ACC112 (cell line): ENCODE data around the gene SKI.

Experiments
- H2AFZ ChIP-seq: fragments of 200-600 bp; sonication (generic); one replicate; pipeline ENCODE4 v1.6.0; 2017; ENCODE audit warnings: antibody characterized with exemption, low read length; ENCODE audit not compliant: unreplicated experiment
- H3K27ac ChIP-seq: fragments of 200-600 bp; sonication (generic); 2 replicates; pipeline ENCODE4 v1.5.1; 2014; ENCODE audit warnings: low read depth, mild to moderate bottlenecking, antibody characterized with exemption, low read length, moderate library complexity
- H3K27me3 ChIP-seq: fragments of 200-600 bp; sonication (generic); 2 replicates; pipeline ENCODE4 v1.6.1; 2014; ENCODE audit warnings: mild to moderate bottlenecking, antibody characterized with exemption, low read length, moderate library complexity, mixed read lengths; ENCODE audit not compliant: insufficient read depth
- H3K36me3 ChIP-seq: fragments of 200-600 bp; sonication (generic); 2 replicates; pipeline ENCODE4 v1.6.1; 2016; ENCODE audit warnings: mild to moderate bottlenecking, antibody characterized with exemption, low read length, moderate library complexity, mixed read lengths; ENCODE audit not compliant: insufficient read depth
- H3K4me1 ChIP-seq: fragments of 200-600 bp; sonication (generic); one replicate; pipeline ENCODE4 v1.6.1; 2016; ENCODE audit warnings: low read length, mixed read lengths; ENCODE audit not compliant: insufficient read depth, unreplicated experiment, control insufficient read depth
- H3K4me3 ChIP-seq: fragments of 200-600 bp; sonication (generic); 2 replicates; pipeline ENCODE4 v1.5.1; 2014; ENCODE audit warnings: mild to moderate bottlenecking, low read depth, low read length
- H3K79me2 ChIP-seq: fragments of 200-600 bp; sonication (generic); one replicate; pipeline ENCODE4 v1.6.0; 2016; ENCODE audit warnings: low read length; ENCODE audit not compliant: control insufficient read depth, unreplicated experiment, insufficient read depth

Gene SKI

DNA sequence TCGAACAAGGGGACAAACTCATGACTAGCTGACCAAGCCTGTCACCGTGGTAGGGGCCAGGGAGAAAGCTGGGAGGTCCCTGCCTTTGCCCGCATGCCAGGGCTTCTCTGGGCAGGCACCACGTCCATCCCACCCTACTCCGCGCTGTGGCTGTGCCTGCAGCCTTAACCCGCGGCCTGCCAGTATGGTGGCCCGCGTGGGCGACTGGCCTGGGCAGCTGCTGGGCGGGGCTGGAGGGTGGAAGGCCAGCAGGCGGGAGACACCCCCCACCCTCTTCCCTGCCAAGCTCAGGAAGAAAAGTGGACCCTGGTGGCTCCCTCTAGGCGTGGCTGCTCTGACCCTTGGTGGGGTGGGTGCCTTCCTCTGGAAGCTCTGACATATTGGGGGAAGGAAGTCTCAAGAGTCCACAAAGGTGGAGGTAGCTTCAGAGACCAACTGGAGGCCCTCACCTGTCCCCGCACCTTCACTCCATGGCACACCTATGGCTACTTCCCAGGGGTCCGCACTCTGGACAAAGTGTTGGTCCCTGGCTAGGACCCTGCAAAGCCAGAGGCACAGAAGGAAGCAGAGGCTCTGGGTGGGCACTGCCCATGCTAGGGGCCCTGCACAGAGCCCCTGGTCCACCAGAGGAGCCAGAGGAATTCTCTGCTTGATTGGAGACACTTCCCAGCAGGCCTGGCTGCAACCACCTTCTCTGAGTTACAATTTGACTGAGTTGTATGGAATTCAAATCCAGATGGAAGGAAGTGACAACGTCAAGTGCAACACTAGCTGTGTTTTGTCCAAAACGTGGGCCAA, 3.3 kb upstream of the SKI start:
- Histone ChIP-seq H3K36me3 (no peaks in the 10 kb centered on the region), H3K4me3 (no peak overlapping the region), H3K27me3 (no peaks in the 10 kb centered on the region), H3K27ac (no peak overlapping the region), H2AFZ (no peak overlapping the region), H3K79me2 (peaks cover 13% of the 10 kb centered on the region), H3K4me1 (no peaks in the 10 kb centered on the region)

DNA sequence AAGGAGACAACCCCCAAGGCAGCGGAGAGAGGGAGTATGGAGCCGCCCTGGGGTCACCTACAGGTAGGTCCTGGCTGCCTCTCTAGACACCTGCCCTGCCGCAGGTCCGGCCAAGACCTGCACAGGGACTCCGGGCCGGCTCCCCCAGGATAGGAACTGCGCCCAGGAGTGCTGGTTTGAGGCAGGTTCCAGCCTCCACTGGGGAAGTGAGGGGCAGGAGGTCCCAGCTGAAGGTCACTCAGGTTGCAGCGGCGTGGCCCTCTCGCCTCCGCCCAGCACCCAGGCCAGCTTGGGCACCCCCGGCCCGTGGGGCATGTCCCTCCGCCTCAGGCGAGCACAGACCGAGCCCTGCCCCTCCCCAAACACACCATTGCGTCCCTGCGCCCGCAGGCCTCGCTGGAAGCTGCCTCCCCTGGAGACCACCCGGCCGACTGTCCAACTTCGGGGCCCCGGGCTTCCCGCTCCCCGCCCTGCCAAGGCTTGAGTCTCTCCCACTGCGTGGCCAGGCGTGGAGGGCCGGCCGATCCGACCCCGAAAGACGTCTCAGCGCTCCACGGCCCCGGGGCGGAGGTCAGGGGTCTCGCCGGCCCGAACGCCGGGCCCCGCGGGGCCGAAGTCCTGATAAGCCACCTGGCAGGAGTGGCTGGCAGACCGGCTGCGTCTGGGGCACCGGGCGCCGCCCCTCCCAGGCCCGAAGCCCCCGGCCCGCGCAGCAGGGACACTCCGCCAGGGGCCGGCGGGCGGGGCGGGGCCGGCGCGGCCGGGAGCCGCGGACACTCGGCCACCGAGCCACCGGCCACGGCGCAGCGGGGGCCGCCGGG, 1.4 kb upstream of the SKI start:
- Histone ChIP-seq H3K36me3 (no peaks in the 10 kb centered on the region), H3K79me2 (peaks cover 32% of the 10 kb centered on the region), H3K4me3 (peak overlapping the region; percentile 94), H3K27me3 (no peaks in the 10 kb centered on the region), H3K27ac (peak overlapping the region; percentile 88), H2AFZ (peak overlapping the region; percentile 77), H3K4me1 (no peaks in the 10 kb centered on the region)

DNA sequence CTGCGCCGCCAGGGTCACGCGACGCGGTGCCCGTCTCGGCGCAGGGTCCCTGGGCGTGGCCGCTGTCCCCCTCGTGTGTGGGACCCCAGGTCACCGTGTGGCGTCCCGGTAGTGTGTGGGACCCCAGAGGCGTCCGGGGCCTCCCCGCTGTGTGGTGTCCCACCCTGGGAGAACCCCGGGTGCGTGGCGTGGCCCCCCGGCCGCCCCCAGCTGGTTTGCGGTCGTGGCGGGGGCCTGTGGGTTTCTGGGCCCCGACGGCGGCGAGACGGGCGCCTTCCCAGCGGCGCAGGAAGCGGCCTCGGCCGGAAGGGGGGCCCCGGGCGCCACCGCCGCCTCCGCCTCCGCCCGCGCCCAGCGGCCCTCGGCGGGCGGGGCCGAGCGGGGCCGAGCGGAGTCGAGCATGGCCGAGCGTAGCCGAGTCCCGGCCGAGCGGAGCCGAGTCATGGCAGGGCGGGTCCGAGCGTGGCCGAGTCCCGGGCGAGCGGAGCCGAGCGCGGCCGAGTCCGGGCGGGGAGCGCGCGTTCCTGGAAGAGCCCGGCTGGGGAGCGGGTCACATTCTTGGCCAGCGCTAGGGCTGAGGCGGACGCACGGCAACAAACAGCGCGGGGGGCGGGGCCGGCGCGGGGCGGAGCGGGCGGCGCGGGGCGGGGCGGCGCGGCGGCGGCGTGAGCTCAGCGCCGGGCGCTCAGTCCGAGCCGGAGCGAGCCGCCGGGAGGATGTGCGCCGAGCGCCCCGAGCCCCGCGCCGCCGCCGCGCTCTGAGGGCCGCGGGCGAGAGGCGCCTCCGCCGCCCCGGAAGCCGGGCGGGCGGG, 568 bp upstream of the SKI start:
- peak overlapping the region; percentile 94 for H3K4me3 ChIP-seq
- peaks cover 5% of the 10 kb centered on the region for H3K4me1 ChIP-seq
- no peaks in the 10 kb centered on the region for H3K36me3 ChIP-seq
- peak overlapping the region; percentile 83 for H2AFZ ChIP-seq
- peaks cover 39% of the 10 kb centered on the region for H3K79me2 ChIP-seq
- no peaks in the 10 kb centered on the region for H3K27me3 ChIP-seq
- H3K27ac ChIP-seq = peak overlapping the region; percentile 88

DNA sequence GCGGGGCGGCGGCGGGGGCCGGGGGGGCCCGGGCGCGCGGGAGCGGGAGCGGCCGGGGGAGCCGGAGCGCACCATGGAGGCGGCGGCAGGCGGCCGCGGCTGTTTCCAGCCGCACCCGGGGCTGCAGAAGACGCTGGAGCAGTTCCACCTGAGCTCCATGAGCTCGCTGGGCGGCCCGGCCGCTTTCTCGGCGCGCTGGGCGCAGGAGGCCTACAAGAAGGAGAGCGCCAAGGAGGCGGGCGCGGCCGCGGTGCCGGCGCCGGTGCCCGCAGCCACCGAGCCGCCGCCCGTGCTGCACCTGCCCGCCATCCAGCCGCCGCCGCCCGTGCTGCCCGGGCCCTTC, 546 bp downstream of the SKI start:
- H3K4me1 ChIP-seq = peaks cover 16% of the 10 kb centered on the region
- no peaks in the 10 kb centered on the region for H3K36me3 ChIP-seq
- no peak overlapping the region for H2AFZ ChIP-seq
- H3K4me3 ChIP-seq = peak overlapping the region; percentile 93
- peaks cover 50% of the 10 kb centered on the region for H3K79me2 ChIP-seq
- H3K27ac ChIP-seq = no peak overlapping the region
- no peaks in the 10 kb centered on the region for H3K27me3 ChIP-seq

DNA sequence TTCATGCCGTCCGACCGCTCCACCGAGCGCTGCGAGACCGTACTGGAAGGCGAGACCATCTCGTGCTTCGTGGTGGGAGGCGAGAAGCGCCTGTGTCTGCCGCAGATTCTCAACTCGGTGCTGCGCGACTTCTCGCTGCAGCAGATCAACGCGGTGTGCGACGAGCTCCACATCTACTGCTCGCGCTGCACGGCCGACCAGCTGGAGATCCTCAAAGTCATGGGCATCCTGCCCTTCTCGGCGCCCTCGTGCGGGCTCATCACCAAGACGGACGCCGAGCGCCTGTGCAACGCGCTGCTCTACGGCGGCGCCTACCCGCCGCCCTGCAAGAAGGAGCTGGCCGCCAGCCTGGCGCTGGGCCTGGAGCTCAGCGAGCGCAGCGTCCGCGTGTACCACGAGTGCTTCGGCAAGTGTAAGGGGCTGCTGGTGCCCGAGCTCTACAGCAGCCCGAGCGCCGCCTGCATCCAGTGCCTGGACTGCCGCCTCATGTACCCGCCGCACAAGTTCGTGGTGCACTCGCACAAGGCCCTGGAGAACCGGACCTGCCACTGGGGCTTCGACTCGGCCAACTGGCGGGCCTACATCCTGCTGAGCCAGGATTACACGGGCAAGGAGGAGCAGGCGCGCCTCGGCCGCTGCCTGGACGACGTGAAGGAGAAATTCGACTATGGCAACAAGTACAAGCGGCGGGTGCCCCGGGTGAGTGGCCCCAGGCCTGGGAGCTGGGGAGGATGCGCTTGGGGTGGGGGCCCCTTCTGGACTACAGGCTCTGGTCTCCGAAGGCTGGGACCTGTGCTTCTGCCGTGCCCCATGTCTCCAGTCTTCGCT, 1.1 kb downstream of the SKI start:
- Histone ChIP-seq H3K4me3 (peak overlapping the region; percentile 93), H3K4me1 (peaks cover 22% of the 10 kb centered on the region), H3K79me2 (peaks cover 56% of the 10 kb centered on the region), H3K27ac (peak overlapping the region; percentile 56), H2AFZ (no peak overlapping the region), H3K36me3 (no peaks in the 10 kb centered on the region), H3K27me3 (no peaks in the 10 kb centered on the region)

DNA sequence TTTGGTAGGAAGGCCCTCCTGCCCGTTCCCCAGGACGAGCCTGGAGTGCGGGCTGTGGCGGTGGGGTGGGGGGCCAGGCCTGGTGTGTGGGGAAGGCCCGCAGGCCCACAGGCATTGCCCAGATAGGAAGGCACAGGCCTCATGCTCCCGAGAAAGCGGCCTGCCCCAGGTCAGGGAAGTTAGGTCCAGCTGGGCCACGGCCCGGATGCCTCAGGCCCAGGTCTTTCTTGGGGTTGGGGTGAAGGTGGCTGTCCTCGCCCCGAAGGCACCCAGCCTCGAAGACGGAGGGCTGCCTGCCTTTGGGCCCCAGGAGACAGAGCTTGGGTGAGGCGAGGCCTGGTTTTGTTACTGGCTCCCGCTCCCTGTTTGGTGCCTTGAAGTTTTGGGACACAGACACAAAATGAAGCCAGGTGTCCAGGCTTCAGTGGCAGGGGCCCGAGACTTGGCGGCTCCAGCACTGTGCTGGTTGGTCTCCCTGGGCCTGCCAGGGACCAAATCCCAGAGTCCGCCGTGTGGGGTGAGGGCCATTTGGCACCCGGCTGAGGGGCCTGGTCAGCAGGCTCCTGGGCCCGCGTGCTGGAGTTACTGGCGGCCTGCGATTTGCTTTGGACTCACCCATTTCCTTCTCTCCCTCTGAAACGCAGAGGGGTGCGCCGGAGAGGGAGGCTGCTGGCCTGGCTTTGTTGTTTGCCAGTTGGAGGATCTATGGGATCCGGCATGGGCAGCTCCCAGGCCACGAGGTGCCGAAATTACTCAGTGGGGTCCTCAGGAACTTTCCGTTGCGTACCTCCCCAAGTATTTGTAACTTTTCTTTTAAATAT, 2.0 kb downstream of the SKI start:
- Histone ChIP-seq H3K79me2 (peaks cover 61% of the 10 kb centered on the region), H3K4me3 (peak overlapping the region; percentile 93), H3K27ac (peak overlapping the region; percentile 56), H3K36me3 (no peaks in the 10 kb centered on the region), H3K4me1 (peaks cover 24% of the 10 kb centered on the region), H2AFZ (no peak overlapping the region), H3K27me3 (no peaks in the 10 kb centered on the region)

DNA sequence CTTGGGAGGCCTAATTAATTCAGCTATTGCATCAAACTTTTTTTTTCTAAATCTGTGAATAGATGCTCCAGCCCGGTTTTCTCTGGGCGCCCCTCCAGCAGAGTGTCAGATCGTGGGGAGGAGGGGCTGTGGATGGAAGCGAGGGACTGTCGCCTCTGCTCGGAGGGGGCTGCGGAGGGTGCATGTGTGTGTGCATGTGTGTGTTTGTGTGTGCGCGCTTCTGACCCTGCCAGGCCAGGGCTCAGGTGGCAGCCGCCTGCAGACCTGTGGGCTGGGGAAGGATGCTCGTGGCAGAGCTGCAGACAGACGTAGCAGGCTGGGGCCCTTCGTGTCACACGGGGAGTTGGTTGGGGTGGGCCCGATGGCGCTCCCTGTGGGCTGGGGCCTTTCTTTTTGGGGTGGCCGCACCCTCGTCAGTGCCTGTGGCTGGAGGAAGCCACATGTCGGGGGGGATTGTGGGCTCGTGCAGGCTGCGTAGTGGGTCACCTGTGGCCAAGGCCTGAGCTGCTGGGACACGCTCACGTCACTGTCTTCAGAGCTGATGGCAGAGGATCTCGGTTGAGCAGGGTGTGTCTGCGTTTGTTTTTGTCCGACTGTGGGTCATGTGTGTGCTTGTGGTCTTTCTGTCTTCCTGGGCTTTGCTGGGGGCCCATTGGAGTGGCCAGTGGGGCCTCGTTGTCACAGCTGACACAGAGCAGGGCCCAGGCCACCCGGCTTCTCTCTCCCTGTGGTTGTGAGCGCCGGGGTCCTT, 2.8 kb downstream of the SKI start:
- H3K79me2 ChIP-seq = peaks cover 70% of the 10 kb centered on the region
- H3K36me3 ChIP-seq = no peaks in the 10 kb centered on the region
- H3K27ac ChIP-seq = peak overlapping the region; percentile 56
- no peak overlapping the region for H2AFZ ChIP-seq
- peak overlapping the region; percentile 93 for H3K4me3 ChIP-seq
- peaks cover 32% of the 10 kb centered on the region for H3K4me1 ChIP-seq
- H3K27me3 ChIP-seq = no peaks in the 10 kb centered on the region

DNA sequence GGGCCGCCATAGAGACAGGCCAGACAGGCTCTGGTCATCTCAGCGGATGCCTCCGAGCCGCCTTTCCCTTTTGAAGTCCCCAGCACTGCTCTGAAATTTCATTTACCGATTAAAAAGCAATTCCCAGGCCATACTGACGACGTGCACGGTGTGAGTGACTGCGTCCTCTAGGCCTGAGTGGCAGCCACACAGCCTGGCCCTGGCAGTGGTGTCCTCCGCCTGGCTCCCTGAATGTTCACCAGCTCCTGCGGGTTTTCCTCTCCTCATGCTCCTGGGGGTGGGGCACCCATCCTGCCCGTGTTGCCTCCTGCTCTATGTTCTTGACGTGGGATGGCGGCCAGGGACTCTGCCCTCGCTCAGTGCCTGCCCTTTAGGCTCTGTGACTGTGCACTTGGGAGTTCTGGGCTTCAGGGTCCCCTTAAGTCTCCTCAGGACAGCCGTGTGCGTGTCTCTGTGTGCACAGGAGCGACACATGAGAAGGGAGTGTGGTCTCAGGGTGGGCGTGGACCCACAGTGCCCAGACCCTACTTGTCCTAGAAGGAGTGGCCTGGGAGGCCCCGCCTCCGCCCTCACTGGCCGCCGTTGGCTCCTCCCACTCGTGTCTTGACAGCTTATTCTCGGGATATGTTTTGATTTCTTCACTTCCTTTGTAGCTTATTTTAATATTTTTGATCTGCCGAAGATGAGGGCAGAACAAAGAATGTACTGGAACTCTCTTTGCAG, 3.6 kb downstream of the SKI start:
- peaks cover 76% of the 10 kb centered on the region for H3K79me2 ChIP-seq
- peak overlapping the region; percentile 43; the same call in 1 of the 2 replicates for H3K27ac ChIP-seq
- no peak overlapping the region for H2AFZ ChIP-seq
- peak overlapping the region; percentile 93 for H3K4me3 ChIP-seq
- no peaks in the 10 kb centered on the region for H3K36me3 ChIP-seq
- H3K4me1 ChIP-seq = peaks cover 34% of the 10 kb centered on the region
- no peaks in the 10 kb centered on the region for H3K27me3 ChIP-seq
